ENCODE data around the gene ZBED1.

DNA sequence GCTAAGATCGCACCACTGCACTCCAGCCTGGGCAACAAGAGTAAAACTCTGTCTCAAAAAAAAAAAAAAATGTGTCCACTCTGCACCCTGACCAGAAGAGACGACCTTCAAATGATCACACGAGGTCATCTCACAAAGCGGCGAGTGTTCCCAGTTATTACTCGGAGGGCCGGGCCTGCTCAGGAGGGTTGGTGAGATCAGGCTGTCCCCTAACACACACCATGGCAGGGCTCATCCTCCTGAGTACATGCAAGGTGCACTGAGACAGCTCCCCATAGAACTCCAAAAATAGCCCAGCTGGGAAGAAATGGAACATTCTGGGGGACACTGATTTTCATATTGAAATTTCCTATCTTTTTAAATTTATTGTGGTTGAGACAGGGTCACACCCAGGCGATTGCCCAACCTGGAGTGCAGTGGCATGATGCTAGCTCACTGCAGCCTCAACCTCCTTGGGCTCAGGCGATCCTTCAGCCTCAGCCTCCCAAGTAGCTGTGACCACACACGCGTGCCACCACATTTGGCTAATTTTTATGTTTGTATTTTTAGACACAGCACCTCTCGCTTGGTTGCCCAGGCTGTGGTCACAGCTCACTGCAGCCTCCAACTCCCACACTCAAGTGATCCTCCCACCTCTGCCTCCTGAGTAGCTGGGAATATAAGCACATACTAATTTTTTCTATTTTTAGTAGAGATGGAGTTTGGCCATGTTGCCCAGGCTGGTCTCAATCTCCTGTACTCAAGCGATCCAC is 51.5 kb downstream of the ZBED1 start:
- TF ChIP-seq YY1 (IDR thresholded peaks at IDR 0.05; ENCODE audit: insufficient read depth, insufficient read length) (no peak), ZNF274 (IDR thresholded peaks at IDR 0.05; ENCODE audit: low read depth, low read length) (no peak)
